Inferior parietal cortex (tissue), 1 donor: ENCODE data around the gene FES.

Experiments
- DNase-seq: peaks from one replicate; pipeline ENCODE4 v3.0.0-alpha.2; 2016; ENCODE audit errors: extremely low spot score

The FES gene

GRCh38 chr15:90930861-90931574, 46.7 kb downstream of the FES start:
- no peak for DNase-seq

GRCh38 chr15:90931575-90931827, 47.2 kb downstream of the FES start:
- no peak for DNase-seq

- peak; percentile 88 for DNase-seq
These were observed 47.7 kb downstream of the FES start, which contains the start of gene HDDC3 for GRCh38 chr15:90931828-90932659. Gene HDDC3 (minus strand): TSS chr15:90932549. CDS start chr15:90932540, 9 bp downstream.

- DNase-seq, result no peak
These were observed 48.3 kb downstream of the FES start for GRCh38 chr15:90932660-90932991.

GRCh38 chr15:90933301-90933700, 49.0 kb downstream of the FES start:
- no peak for DNase-seq

- DNase-seq, result peak; percentile 86
These were observed 50.1 kb downstream of the FES start for GRCh38 chr15:90934256-90934948.

GRCh38 chr15:90934949-90935751, 50.8 kb downstream of the FES start, which contains the start of gene UNC45A:
Gene UNC45A (plus strand): TSS chr15:90935285. CDS start chr15:90935325, 40 bp downstream.
- DNase-seq, result peak; percentile 81

- DNase-seq, result no peak
These were observed 52.5 kb downstream of the FES start for GRCh38 chr15:90936823-90937222.

- DNase-seq, result no peak
These were observed 54.0 kb downstream of the FES start for GRCh38 chr15:90938261-90938660.

- DNase-seq, result no peak
These were observed 55.5 kb downstream of the FES start for GRCh38 chr15:90939756-90940155.

- no peak for DNase-seq
These were observed 56.7 kb downstream of the FES start for GRCh38 chr15:90941038-90941437.

- no peak for DNase-seq
These were observed 58.2 kb downstream of the FES start for GRCh38 chr15:90942354-90943120.

GRCh38 chr15:90945091-90945490, 60.8 kb downstream of the FES start:
- DNase-seq, result no peak
